Measurements from ENCODE around the gene EPHB1.

The EPHB1 gene

DNA sequence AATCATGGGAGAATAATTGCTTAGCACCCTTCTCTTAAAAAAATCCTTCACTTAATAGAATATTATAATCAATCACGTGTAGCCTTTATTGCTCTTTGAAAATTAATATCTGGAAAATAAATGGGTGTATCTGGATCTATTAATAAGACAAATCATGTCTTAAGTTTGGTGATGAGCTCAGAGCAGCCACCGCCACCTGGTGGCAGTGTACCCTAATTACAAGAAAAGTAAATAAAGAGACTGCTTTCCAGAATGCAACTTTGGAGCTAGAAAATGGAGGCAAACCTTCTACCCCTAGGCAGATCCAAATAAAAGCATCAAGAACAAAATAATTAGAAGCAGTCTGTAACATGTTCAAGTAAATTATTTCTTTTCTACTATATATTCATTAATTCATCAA is 43.5 kb downstream of the EPHB1 start:
- Histone ChIP-seq H3K4me1 (ENCODE audit: control insufficient read depth, insufficient read depth, low read length) (no peaks in the 10 kb centered on the region), H3K4me3 (ENCODE audit: low read depth, low read length) (no peak overlapping the region), H3K9me3 (ENCODE audit: control insufficient read depth, insufficient read depth, low read length) (no peaks in the 10 kb centered on the region), H3K27me3 (ENCODE audit: control insufficient read depth, insufficient read depth, low read length) (no peaks in the 10 kb centered on the region), H3K36me3 (ENCODE audit: control insufficient read depth, insufficient read depth, low read length) (no peaks in the 10 kb centered on the region), H3K9ac (ENCODE audit: low read depth, low read length) (no peak overlapping the region)

DNA sequence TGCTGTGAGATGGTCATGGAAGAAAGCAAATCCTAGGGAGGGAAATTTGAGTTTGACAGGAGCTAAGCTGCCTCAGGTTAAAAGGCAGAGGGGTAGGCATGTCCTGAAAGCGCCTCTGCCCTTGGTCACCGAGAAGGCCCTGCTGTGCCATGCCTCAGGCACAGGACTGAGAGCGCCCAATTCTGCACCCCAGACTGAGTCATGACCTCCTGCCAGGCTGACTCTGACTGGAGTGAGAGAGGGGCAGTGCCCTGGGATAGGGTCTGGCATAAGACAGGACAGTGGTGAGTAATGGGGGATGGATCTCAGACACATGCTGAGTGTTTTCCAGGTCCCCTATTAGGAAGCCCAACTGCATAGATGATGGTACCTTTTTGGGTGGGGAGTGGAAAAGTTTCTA is 44.4 kb downstream of the EPHB1 start:
- Histone ChIP-seq H3K4me3 (ENCODE audit: low read depth, low read length) (no peak overlapping the region), H3K9ac (ENCODE audit: low read depth, low read length) (no peak overlapping the region), H3K9me3 (ENCODE audit: control insufficient read depth, insufficient read depth, low read length) (no peaks in the 10 kb centered on the region), H3K27me3 (ENCODE audit: control insufficient read depth, insufficient read depth, low read length) (no peaks in the 10 kb centered on the region), H3K36me3 (ENCODE audit: control insufficient read depth, insufficient read depth, low read length) (no peaks in the 10 kb centered on the region), H3K4me1 (ENCODE audit: control insufficient read depth, insufficient read depth, low read length) (no peaks in the 10 kb centered on the region)

DNA sequence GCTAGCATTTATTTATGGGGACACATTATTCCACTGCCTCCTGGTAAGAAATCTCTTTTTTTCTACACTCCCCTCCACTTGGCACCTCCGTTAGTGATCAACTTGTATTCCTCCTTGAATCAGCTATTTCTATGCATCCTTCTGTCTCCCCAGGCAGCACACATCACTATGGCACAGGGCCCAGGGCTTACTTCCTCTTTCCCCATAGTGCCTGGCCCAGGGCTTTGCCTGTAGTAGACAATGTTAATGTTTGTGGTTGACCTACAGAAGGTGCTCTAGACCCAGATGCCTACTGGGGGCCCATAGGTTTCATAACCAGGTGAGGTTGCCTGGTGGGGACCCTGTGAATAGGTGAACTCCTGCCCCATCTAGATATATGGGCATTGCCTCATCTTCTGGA is 44.9 kb downstream of the EPHB1 start:
- Histone ChIP-seq H3K9ac (ENCODE audit: low read depth, low read length) (no peak overlapping the region), H3K36me3 (ENCODE audit: control insufficient read depth, insufficient read depth, low read length) (no peaks in the 10 kb centered on the region), H3K4me3 (ENCODE audit: low read depth, low read length) (no peak overlapping the region), H3K27me3 (ENCODE audit: control insufficient read depth, insufficient read depth, low read length) (no peaks in the 10 kb centered on the region), H3K9me3 (ENCODE audit: control insufficient read depth, insufficient read depth, low read length) (no peaks in the 10 kb centered on the region), H3K4me1 (ENCODE audit: control insufficient read depth, insufficient read depth, low read length) (no peaks in the 10 kb centered on the region)

DNA sequence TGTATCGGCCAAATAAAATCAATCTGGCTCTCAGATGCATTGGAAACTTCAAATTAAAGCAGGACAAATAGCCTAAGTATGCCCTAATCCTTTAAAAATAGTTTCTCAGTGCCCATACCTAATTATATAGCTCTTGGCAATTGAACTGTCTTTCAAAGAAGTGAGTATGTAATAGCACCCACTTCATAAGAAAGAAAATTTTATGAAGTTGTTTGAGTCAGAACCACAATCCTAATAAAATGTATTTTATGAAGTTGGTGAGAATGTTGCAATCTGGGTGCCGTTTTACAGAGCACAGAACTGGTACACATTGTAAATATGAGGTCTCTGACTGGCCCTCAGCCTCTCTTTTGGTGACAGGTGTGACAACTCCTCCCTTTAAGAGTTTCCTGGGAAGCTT is 45.4 kb downstream of the EPHB1 start:
- Histone ChIP-seq H3K4me1 (ENCODE audit: control insufficient read depth, insufficient read depth, low read length) (no peaks in the 10 kb centered on the region), H3K9me3 (ENCODE audit: control insufficient read depth, insufficient read depth, low read length) (no peaks in the 10 kb centered on the region), H3K4me3 (ENCODE audit: low read depth, low read length) (no peak overlapping the region), H3K27me3 (ENCODE audit: control insufficient read depth, insufficient read depth, low read length) (no peaks in the 10 kb centered on the region), H3K9ac (ENCODE audit: low read depth, low read length) (no peak overlapping the region), H3K36me3 (ENCODE audit: control insufficient read depth, insufficient read depth, low read length) (no peaks in the 10 kb centered on the region)

DNA sequence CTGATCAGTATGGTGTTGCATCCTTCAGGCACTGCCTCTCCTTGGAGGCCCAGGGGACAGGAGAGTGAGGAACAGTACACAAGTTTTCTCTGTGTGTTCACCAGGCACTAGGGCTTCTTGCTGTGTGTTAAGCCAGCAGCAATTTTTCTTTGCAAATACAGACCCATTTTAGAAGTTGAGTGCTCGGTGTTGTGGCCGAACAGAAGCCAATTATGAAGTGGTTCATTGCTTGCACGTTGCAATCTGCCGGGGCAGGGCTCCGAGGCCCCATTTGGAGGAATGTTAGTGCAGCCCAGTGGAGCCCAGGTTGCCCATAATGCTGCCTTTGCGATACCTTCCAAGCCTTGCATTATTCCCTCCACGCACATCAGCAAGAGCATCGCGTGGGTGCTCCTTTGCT is 51.0 kb downstream of the EPHB1 start:
- Histone ChIP-seq H3K4me3 (ENCODE audit: low read depth, low read length) (no peak overlapping the region), H3K27me3 (ENCODE audit: control insufficient read depth, insufficient read depth, low read length) (no peaks in the 10 kb centered on the region), H3K4me1 (ENCODE audit: control insufficient read depth, insufficient read depth, low read length) (peaks cover 3% of the 10 kb centered on the region), H3K36me3 (ENCODE audit: control insufficient read depth, insufficient read depth, low read length) (no peaks in the 10 kb centered on the region), H3K9me3 (ENCODE audit: control insufficient read depth, insufficient read depth, low read length) (no peaks in the 10 kb centered on the region), H3K9ac (ENCODE audit: low read depth, low read length) (no peak overlapping the region)

DNA sequence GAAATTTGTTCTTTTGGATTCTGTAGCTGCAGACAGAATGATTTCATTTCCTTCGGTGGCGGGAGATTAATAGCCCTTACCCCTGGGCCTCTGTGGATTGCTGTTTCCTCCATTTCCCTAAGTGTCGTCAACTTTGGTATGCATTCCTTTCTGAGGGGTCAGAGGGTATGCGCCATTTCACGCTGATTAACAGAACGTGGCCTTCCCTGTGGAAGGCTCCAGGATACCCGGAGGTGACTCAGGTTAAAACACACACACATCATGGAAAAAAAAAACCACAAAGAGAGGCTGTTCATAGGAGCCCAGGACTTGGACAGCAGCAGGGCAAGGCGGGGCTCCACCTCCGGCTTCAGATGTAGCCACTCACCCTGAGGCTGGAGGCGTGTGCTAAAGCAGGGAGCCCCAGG is 51.9 kb downstream of the EPHB1 start:
- no peak overlapping the region for H3K4me3 ChIP-seq (ENCODE audit: low read depth, low read length)
- peaks cover 3% of the 10 kb centered on the region for H3K4me1 ChIP-seq (ENCODE audit: control insufficient read depth, insufficient read depth, low read length)
- no peaks in the 10 kb centered on the region for H3K9me3 ChIP-seq (ENCODE audit: control insufficient read depth, insufficient read depth, low read length)
- no peak overlapping the region for H3K9ac ChIP-seq (ENCODE audit: low read depth, low read length)
- H3K27me3 ChIP-seq (ENCODE audit: control insufficient read depth, insufficient read depth, low read length), result no peaks in the 10 kb centered on the region
- H3K36me3 ChIP-seq (ENCODE audit: control insufficient read depth, insufficient read depth, low read length), result no peaks in the 10 kb centered on the region

DNA sequence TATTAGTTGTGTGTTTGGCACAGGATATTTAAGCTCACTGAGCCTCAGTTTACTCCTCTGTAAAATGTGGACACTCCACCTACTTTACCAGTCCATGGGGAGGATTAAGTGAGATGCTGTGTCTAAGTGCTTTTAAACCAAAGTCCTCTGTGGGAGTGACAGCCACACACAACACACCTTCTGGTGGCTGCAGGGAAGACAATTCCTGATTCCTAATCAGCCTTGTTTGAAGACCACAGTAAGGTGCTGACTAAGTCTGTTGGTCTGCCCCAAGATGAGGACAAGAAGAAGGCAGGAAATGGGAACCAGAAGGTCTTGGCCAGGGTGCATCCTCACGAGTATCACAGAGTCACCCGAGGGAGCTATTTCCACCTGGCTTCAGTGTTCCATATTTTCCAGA is 52.3 kb downstream of the EPHB1 start:
- H3K9me3 ChIP-seq (ENCODE audit: control insufficient read depth, insufficient read depth, low read length), result no peaks in the 10 kb centered on the region
- H3K4me3 ChIP-seq (ENCODE audit: low read depth, low read length), result no peak overlapping the region
- H3K9ac ChIP-seq (ENCODE audit: low read depth, low read length), result no peak overlapping the region
- peaks cover 3% of the 10 kb centered on the region for H3K4me1 ChIP-seq (ENCODE audit: control insufficient read depth, insufficient read depth, low read length)
- no peaks in the 10 kb centered on the region for H3K36me3 ChIP-seq (ENCODE audit: control insufficient read depth, insufficient read depth, low read length)
- no peaks in the 10 kb centered on the region for H3K27me3 ChIP-seq (ENCODE audit: control insufficient read depth, insufficient read depth, low read length)

DNA sequence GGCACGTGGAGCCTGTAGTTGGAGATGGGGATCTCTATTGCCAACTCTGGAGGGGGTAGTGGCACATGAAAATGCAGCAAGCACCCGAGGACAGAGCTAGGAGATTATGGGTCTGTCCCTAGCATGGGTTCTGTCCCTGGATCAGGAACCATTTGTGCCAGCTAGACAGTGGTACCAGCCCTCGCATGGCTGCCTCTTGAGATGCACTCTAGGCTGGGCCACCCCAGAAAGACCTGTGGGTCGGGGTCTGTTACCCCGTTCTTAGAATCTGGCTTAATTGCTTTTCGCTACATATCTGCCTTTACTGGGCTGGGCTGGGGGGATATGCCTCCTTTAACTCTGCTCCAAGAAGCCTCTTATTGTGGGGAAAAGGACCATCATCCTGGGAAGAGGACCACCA is 54.5 kb downstream of the EPHB1 start:
- Histone ChIP-seq H3K27me3 (ENCODE audit: control insufficient read depth, insufficient read depth, low read length) (no peaks in the 10 kb centered on the region), H3K9ac (ENCODE audit: low read depth, low read length) (no peak overlapping the region), H3K9me3 (ENCODE audit: control insufficient read depth, insufficient read depth, low read length) (no peaks in the 10 kb centered on the region), H3K36me3 (ENCODE audit: control insufficient read depth, insufficient read depth, low read length) (no peaks in the 10 kb centered on the region), H3K4me3 (ENCODE audit: low read depth, low read length) (no peak overlapping the region), H3K4me1 (ENCODE audit: control insufficient read depth, insufficient read depth, low read length) (peaks cover 3% of the 10 kb centered on the region)

DNA sequence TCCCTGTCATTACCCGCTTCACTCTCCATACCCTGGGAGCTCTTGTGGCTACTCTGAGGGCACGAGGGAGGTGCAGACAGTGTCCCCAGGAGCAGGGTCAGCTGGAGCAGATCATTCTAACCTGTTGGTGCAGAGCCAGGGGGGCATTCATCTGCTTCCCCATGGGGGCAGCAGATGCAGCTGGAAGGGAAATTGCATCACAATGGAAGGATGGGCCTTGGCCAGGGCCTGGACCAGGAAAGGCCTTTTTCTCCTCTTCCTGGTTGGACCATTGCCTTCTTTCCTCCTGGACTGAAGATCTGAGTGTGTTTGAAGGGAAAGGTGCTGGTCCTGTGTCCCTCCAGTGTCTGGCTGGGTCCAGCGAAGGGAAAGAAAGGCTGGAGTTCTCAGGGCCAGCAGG is 55.7 kb downstream of the EPHB1 start:
- H3K9me3 ChIP-seq (ENCODE audit: control insufficient read depth, insufficient read depth, low read length), result no peaks in the 10 kb centered on the region
- no peak overlapping the region for H3K4me3 ChIP-seq (ENCODE audit: low read depth, low read length)
- H3K27me3 ChIP-seq (ENCODE audit: control insufficient read depth, insufficient read depth, low read length), result no peaks in the 10 kb centered on the region
- no peak overlapping the region for H3K9ac ChIP-seq (ENCODE audit: low read depth, low read length)
- H3K36me3 ChIP-seq (ENCODE audit: control insufficient read depth, insufficient read depth, low read length), result no peaks in the 10 kb centered on the region
- H3K4me1 ChIP-seq (ENCODE audit: control insufficient read depth, insufficient read depth, low read length), result peaks cover 3% of the 10 kb centered on the region

DNA sequence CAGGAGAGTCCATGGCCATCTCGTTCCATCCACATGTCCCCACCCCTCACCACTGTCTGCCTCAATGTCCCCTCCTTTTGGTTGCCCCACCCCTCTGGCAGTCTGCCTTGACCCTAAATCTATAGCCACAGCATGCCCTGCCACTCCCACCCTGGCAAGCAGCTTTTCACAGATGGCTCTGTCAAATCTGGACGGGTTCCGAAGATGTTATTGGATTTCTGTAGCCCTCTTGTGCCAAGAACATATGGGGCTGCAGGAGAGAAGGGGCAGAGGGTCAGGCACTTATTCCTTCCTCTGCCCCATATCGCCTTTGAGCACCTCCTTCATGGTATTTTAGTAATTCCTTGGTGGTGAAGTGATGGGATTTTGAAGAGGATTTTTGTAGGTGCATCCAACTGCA is 57.1 kb downstream of the EPHB1 start:
- Histone ChIP-seq H3K27me3 (ENCODE audit: control insufficient read depth, insufficient read depth, low read length) (no peaks in the 10 kb centered on the region), H3K4me1 (ENCODE audit: control insufficient read depth, insufficient read depth, low read length) (peaks cover 3% of the 10 kb centered on the region), H3K4me3 (ENCODE audit: low read depth, low read length) (no peak overlapping the region), H3K9ac (ENCODE audit: low read depth, low read length) (no peak overlapping the region), H3K9me3 (ENCODE audit: control insufficient read depth, insufficient read depth, low read length) (no peaks in the 10 kb centered on the region), H3K36me3 (ENCODE audit: control insufficient read depth, insufficient read depth, low read length) (no peaks in the 10 kb centered on the region)

DNA sequence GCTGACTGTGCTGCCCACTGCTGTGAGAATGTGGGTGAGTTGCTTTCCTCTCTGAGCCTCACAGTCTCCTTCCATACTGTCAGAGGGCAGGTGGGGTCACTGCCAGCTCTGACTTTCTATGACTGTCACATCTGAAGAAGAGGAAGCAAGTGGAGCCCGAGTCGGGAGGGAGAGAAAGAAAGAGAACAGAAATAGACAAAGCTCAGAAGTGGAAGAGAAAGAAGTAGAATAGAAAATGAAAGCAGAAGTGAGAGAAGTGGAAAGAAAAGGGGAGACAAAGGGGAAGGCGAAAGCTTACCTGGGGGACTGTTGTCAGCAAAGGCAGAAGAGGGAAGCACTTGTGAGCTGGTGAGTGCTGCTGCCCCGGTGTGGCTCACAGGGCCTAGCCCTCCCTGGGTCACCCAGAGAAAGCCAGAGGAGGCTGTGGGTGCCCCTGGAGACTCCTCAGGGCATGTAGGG is 57.9 kb downstream of the EPHB1 start:
- Histone ChIP-seq H3K9ac (ENCODE audit: low read depth, low read length) (no peak overlapping the region), H3K4me1 (ENCODE audit: control insufficient read depth, insufficient read depth, low read length) (peaks cover 3% of the 10 kb centered on the region), H3K4me3 (ENCODE audit: low read depth, low read length) (no peak overlapping the region), H3K36me3 (ENCODE audit: control insufficient read depth, insufficient read depth, low read length) (no peaks in the 10 kb centered on the region), H3K27me3 (ENCODE audit: control insufficient read depth, insufficient read depth, low read length) (no peaks in the 10 kb centered on the region), H3K9me3 (ENCODE audit: control insufficient read depth, insufficient read depth, low read length) (no peaks in the 10 kb centered on the region)

DNA sequence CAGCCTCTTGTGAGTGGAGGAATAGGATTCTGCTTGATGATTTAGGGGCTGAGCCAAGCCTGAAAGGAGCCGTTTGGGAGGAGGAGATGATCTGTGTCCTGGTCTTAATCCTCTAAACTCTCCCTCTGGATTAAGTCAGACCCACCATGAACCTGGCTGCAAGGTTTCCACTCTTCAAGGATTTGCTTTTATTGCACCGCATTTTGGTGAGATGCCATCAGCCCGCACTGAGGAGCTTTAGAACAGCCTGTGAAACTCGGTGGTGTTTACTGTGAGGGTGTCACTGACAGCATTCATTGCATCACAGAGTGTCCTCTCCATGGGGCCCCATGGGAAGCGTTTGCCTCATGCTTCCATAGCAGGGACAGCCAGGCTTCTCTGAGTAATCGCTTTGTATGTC is 59.2 kb downstream of the EPHB1 start:
- no peaks in the 10 kb centered on the region for H3K9me3 ChIP-seq (ENCODE audit: control insufficient read depth, insufficient read depth, low read length)
- no peak overlapping the region for H3K4me3 ChIP-seq (ENCODE audit: low read depth, low read length)
- H3K36me3 ChIP-seq (ENCODE audit: control insufficient read depth, insufficient read depth, low read length), result no peaks in the 10 kb centered on the region
- H3K9ac ChIP-seq (ENCODE audit: low read depth, low read length), result no peak overlapping the region
- no peaks in the 10 kb centered on the region for H3K27me3 ChIP-seq (ENCODE audit: control insufficient read depth, insufficient read depth, low read length)
- peaks cover 3% of the 10 kb centered on the region for H3K4me1 ChIP-seq (ENCODE audit: control insufficient read depth, insufficient read depth, low read length)

DNA sequence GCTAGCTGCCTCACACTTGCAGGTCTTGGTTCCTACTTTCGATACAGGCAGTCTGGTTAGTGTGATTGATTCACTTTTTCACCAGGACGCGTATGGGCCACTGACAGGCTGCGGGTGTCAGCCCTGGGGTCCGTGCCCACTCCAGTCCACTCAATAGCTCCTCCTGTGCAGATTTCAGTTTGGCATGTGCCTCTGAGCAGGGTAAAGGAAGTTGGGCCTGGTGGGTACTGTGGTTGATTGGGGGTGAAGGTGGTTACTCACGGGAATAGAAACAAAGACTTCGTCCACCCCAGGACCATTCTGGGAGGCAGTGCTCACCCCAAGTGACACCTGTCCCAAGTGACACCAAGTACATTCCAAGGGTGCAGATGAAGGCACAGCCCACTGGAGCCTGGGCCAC is 62.3 kb downstream of the EPHB1 start:
- H3K4me3 ChIP-seq (ENCODE audit: low read depth, low read length), result no peak overlapping the region
- no peaks in the 10 kb centered on the region for H3K4me1 ChIP-seq (ENCODE audit: control insufficient read depth, insufficient read depth, low read length)
- no peaks in the 10 kb centered on the region for H3K27me3 ChIP-seq (ENCODE audit: control insufficient read depth, insufficient read depth, low read length)
- no peaks in the 10 kb centered on the region for H3K9me3 ChIP-seq (ENCODE audit: control insufficient read depth, insufficient read depth, low read length)
- no peaks in the 10 kb centered on the region for H3K36me3 ChIP-seq (ENCODE audit: control insufficient read depth, insufficient read depth, low read length)
- no peak overlapping the region for H3K9ac ChIP-seq (ENCODE audit: low read depth, low read length)
